Measurements from ENCODE around the gene KDELR1.

GRCh38 chr19:48332662-48333466, 58.5 kb downstream of the KDELR1 start:
- TF ChIP-seq, protein P1, sequence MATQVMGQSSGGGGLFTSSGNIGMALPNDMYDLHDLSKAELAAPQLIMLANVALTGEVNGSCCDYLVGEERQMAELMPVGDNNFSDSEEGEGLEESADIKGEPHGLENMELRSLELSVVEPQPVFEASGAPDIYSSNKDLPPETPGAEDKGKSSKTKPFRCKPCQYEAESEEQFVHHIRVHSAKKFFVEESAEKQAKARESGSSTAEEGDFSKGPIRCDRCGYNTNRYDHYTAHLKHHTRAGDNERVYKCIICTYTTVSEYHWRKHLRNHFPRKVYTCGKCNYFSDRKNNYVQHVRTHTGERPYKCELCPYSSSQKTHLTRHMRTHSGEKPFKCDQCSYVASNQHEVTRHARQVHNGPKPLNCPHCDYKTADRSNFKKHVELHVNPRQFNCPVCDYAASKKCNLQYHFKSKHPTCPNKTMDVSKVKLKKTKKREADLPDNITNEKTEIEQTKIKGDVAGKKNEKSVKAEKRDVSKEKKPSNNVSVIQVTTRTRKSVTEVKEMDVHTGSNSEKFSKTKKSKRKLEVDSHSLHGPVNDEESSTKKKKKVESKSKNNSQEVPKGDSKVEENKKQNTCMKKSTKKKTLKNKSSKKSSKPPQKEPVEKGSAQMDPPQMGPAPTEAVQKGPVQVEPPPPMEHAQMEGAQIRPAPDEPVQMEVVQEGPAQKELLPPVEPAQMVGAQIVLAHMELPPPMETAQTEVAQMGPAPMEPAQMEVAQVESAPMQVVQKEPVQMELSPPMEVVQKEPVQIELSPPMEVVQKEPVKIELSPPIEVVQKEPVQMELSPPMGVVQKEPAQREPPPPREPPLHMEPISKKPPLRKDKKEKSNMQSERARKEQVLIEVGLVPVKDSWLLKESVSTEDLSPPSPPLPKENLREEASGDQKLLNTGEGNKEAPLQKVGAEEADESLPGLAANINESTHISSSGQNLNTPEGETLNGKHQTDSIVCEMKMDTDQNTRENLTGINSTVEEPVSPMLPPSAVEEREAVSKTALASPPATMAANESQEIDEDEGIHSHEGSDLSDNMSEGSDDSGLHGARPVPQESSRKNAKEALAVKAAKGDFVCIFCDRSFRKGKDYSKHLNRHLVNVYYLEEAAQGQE (IDR thresholded peaks at IDR 0.05; ENCODE audit: insufficient read depth in 1 of 2, low read depth in 2 of 2, low read length in 2 of 2) = no peak
- no peak for TF ChIP-seq POLR2AphosphoS5 (IDR thresholded peaks at IDR 0.05; ENCODE audit: low read depth, low read length)

All from PFSK-1 (cell line).